NCI-H446 treated with DMSO at 0.1 percent for 48 hours (cell line): ENCODE measurements around the gene CSMD2.
A peak's percentile ranks its signal among the peaks of the same experiment; 100 is the strongest.

ENCODE experiments used
- DNase-seq: peaks from one replicate; lab custom pipeline; 2025; lab: John Stamatoyannopoulos, UW

CSMD2 gene

DNA sequence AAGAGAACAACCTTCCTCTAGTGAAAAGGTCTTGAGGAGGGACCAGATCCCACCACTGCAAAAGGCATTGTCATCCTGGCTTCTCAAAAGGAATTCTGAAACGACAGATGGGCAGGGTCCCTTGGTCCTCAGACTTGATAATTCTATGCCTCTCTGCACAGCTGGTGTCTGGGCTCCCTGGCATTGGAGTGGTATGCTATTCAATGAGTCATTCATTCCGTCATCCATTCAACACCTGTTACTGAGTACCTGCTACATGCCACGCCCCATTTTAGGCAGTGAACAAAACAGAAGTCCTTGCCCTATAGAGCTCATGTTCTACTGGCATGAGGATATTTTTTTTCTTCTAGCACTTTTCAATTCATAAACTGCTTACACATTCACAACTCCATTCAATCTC lies 347.0 kb downstream of the CSMD2 start:
- DNase-seq: no peak

DNA sequence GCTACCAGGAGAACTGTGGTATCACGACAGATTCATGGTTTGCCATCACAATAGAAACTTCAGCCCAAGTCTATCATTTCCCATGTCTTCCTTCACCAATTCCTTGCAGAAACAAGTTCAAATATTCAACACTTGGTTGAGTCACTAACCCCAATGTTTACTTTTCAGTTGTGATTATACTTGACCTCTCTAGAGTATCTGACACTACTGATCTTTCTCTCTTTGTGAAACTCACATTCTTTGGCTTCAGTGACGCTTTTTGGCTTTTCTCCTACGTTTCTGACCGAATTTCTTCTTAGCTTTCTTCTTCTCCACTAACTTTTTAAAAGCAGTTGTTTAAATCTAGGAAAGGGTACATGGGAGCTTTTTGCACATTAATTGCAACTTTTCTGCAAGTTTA lies 350.0 kb downstream of the CSMD2 start:
- DNase-seq: no peak

DNA sequence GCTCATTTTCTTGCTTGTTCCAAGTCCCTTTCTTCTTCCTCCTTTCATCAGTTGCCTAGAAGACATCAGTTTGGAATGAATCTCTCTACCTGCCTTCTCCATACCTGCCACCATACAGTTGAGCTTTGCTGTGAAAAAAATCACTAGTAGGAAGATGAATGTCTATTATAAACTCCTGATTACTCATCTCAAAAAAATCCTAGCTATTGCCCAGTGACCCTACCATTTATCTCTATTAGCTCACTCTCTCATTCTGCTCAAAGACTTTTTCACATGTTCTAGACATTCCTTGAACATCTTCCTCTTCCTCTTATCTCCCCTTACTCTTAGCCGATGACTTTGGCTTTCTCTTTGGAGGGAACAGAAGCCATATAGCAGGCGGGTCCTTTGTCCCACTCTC lies 350.9 kb downstream of the CSMD2 start:
- no peak for DNase-seq

DNA sequence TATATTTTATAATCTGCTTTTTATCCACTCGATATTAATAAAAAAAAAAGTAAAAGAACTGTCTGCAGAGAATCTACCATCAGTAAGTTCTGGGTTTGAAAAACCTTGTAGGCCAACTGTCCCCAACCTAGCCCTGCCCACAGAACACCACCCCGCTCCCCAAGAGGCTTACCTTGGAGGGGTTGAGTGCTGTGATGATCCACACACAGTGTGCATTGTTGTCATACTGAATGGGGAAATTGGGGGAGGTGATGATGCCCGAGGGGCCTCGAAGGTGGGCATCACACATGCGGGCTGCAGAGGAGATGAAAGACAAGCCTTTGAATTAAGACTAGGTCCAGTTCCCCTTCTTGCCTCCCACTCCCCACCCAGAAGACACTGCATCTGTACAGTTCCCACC lies 354.5 kb downstream of the CSMD2 start:
- no peak for DNase-seq

DNA sequence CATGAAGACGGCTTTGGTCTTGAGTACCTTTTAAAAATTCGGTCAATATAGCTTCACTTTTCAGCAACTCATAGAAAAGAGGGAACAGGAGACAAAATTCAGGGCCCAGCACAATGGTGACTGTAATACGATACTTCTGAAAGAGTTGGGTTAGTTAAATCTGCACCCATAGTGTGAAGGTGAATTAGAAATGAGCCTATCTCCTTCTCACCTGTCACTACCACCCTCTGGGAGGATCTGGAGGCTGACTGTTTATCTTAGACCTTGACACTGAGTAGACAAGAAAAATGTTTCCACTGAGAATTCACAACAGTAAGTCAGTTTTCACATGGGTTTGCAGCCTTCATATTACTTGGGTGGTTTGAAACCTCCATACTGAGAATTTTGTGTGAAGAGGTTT lies 359.0 kb downstream of the CSMD2 start:
- DNase-seq: no peak

DNA sequence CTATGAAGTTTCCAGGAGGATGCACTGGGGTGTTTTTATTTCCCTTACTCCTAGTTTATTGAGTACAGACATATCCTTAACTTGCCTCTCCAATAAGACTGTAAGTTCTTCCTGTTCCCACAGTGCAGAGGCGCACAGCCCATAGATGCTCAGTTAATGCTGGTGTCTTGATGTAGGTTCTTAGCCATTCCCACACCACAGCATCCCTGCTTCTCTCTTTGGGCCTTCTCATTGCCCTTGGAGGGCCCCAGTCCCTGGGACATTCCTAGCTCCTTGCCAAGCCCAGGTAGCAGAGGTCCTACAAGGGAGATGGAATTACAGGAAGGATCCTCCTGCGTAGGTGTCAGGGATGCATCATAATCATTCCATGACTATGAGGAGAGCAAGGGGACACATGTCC lies 362.8 kb downstream of the CSMD2 start:
- no peak for DNase-seq

DNA sequence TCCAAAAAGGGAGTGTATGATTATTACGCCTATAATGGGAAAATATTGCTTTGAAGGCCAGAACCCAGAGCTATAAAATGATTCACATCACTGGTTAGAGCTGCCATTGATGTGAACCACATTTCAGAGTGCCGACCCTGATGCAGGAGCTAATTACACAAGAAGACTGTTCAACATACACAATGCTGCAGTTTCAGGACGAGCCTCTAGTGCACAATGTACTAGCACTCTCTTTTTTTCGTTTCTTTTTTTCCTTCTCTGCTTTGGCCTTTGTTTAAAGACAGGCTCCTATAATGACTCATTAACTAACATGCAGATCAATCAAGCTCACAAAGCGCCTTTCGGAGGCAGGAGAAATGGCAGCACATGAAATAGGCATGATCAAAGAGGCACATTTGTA lies 367.2 kb downstream of the CSMD2 start:
- DNase-seq: no peak

DNA sequence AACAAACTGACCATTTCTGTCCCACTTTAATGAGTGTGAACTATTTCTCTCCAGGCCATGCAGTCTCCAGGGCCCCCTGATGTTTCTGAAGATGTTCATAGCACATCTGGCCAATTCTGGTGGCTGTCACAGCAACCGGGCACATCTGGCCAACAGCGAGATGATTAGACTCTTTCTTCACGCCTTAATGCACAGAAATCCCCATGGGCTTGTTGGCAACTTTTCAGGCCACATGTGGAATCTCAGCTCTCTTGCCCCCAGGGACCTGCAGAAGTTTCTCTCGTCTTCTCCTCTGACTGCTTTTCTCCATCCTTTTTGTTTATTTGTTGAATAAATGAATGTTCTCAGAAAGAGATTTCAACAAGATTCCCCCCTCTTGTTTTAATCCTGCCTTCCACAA lies 372.4 kb downstream of the CSMD2 start:
- DNase-seq: no peak

DNA sequence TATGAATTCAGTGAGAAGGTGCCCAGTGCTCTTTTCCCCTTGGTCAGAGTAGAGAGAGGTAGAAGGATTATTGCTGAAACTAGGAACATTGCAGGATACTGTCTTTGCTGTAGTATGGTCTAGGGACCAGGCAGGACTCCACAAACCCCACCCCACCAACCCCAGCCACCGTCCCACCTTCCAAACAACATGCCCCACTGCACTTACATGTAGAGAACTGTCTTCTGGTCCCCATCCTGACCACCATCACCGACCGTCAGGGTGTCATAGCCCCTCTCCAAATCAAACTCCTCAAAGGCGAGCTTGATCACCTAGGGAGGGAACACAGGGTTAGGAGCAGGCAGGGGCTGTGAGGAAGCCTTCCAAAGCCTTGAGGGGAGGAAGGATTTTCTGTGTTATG lies 372.8 kb downstream of the CSMD2 start:
- DNase-seq: no peak

DNA sequence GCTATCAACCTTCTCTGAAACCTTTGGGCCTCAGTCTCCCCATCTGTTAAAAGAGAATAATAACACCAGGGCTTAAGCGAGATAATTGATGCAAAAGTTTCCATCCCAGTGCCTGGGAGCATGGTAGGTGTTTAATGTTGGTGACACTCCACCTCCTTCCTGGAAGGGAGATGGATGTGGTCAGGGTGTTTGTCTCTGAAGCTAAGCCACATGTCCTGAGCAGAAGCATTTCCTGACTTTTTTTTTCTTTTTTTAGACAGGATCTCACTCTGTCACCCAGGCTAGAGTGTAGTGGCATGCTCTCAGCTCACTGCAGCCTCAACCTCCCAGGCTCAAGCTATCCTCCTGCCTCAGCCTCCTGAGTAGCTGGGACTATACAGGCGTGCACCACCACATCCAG lies 373.8 kb downstream of the CSMD2 start:
- DNase-seq: no peak

DNA sequence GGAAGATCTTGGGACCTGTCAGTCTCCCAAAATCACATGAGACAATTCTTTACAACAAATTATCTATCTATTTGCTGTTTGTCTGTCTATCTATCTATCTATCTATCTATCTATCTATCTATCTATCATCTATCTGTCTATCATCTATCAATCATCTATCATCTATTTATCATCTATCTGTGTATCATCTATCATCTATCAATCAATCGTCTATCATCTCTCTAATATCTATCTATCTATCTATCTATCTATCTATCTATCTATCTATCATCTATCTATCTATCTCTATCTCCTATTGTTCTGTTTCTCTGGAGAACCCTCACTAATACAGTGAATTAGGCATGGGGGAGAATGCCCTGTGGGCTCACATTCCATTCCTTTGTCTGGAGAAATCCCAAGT lies 374.5 kb downstream of the CSMD2 start:
- no peak for DNase-seq

DNA sequence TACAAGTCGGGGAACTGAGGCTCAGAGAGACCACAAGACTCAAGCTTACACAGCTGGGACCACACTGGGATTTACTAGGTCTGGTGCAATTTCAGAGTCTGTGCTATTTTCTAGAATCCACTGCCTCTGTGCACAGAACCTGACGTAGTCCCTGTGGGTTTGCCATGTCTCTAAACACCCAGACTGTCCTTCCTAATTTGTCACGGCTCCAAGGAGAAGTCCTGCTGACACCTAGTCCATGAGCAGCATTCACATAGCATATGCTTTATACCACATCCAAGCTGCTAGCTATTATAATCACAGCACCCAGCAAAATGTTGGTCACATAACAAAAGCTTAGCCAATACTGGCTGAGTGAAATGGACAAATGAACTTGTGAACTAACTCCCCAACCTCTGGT lies 380.2 kb downstream of the CSMD2 start:
- no peak for DNase-seq

DNA sequence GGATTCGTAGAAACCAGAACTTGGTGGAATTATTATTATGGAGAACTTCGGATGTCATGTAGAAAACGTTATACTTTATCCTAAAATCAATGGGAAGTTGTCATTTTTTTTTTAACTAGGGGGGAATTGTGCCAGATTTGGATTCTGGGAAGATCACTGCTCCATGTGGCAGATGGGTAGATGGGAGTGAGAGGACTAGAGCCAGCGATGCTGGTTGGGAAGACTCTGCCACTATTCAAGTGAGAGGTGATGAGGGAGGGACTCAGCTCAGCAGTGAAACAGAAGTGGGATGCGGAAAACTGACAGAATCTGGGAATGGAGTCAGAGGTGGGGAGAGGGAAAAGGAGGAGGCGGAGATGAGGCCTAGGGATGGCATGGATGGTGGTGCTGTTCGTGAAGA lies 382.3 kb downstream of the CSMD2 start:
- no peak for DNase-seq

DNA sequence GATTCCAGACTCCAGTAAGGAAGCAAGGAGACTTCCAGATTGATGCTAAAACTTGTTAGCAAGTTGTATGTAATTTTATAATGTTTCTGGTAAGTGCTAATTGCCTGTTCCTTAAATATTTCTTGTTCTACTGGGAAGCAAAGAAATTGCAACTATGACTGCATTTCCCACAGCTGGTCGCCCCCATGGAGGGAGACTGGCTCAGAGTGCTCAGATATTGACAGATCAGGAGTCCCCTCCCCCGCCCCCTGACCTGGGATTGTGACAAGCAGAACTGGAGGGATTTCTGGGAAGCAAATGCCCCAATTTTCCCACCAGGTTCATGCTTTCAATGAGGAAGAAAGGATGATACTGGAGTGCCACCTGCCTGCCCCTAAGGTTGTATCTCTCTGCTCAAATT lies 383.4 kb downstream of the CSMD2 start:
- DNase-seq: no peak

DNA sequence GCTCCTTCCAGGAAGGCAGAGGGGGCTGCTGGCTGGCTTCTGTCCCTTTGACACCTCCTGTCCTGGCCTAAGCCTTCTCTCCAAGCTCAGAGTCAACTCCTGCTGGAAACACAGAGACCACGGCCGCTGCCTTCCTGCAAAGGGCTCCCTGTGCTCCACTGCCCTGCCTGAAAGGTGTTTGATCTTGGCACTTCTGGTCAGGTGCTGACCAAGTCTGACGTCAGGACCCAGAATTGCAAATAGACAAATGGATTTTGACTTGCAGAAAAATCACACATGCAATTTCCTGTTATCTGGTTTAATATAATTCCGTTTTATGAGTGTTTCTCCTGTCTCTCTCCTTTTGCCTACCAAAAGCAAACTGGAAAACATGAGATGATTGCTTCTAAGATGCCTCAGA lies 387.7 kb downstream of the CSMD2 start:
- no peak for DNase-seq

DNA sequence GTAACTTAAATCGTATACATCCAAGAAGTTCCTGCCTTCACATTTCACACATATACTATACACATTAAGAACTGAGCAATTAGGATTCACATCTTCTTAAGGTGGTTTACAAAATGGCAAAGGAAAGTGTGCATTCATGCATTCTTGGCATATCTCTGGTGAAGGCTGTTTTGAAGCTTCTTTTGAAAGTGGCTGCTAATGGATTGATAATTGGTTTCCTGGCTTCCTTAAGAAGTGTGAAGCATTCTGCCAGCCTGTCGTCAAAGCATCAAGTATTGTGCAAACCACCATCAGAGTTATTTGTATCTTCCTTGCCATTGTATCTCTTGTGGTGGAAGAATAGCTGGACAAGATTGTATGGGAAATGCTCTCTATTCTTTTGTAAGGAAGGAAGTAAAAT lies 396.2 kb downstream of the CSMD2 start:
- DNase-seq: no peak

DNA sequence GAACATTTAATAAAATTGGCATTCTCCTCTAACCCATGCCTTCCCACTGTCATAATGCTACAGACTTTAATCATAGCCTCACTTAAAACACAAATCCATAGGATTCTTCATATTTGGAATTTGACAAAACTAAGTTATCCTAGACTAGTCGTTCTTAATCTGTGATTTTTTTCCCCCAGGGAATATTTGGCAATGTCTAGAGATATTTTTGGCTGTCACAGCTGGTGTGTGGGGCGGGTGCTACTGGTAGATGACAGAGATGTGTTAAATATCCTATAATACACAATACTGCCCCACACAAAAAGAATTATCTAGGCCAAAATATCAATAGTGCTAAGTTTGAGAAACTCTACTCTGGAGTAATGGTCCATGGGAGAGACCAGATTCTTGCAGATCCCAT lies 396.9 kb downstream of the CSMD2 start:
- DNase-seq: no peak

DNA sequence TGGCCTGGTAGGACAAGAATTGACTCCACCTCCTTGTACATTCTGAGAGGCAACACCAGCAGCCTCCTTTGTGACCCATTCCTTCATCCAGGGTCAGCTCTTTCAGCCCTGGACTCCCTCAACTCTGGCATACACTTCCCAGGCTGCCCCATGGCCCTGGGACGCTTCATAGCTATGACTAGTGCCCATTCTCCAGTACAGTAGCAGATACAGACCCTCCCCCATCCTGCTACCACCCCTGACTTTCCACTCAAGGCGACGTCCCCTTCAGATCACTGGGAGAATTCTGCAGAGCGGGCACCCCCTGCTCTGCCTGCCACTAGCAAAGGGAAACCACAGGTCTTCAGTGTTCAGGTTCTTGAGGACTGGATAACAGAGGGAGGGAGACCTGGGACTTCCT lies 400.9 kb downstream of the CSMD2 start:
- DNase-seq: no peak

DNA sequence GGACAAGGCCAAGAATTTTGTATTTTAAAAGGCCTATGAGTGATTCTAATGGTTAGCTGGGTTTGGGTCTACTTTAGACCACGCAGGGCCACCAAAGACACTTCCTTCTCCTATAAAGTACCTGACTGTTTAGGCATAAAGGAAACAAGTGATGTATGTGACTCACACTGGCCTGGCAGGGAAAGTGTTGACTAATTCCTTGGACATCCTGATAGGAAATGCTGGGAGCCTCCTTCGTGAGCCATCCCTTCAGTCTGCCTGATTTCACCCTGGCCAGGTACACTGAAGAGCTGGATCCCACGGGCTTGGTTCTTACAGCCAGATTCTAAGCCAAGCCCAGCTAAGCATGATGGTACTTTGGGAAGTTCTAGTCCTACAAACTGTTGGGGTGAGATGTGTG lies 401.6 kb downstream of the CSMD2 start:
- DNase-seq: no peak

DNA sequence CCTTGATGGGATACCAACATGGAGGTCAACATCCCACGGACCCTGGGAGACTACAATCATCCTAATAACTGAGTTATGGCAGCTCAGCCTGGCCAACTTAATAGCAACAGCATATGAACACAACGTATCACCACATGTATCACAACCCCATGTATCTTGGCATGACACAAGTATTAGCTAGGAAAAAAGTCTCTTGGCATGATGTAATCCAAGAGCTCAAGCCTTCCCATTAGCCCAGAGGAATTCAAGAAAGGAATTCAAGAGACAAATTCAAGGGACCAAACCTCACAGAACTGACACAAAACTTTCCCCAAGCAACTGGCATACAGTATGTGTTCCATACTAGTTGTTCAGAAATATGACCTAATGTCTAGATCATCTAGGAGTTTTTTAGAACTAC lies 402.1 kb downstream of the CSMD2 start:
- DNase-seq: no peak

DNA sequence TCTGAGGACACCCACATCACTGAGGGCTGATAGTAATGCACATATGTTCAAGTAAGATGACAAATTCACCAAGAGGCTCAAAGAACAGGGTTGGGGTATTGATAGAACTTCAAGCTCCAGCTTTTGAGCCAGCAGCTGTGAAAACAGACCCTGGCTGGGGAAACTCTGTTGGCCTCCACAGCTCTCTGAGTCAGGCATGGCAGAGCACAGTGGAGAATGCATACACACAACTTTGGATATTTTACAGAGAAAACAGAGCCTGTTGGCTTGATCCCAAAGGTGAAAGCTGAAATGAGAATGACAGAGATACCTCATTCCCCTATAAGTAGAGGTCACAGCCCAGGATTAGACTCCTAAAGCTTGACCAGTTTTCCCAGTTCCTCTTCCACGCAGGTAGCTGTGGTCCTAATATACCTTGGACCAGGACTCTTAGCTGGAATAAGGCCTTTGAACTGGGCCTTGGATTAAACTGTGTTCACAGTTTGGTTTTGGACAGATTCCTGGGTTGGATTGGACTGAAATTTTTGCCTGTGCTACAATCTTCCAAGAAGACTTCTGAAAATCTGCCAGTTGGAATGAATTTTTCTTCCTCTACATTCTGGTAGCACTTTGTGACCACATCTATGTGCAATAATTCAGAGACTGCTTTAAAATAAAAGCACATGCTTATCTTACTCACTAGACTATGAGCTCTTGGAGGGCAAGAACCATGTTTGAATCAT lies 402.8 kb downstream of the CSMD2 start:
- DNase-seq: no peak

DNA sequence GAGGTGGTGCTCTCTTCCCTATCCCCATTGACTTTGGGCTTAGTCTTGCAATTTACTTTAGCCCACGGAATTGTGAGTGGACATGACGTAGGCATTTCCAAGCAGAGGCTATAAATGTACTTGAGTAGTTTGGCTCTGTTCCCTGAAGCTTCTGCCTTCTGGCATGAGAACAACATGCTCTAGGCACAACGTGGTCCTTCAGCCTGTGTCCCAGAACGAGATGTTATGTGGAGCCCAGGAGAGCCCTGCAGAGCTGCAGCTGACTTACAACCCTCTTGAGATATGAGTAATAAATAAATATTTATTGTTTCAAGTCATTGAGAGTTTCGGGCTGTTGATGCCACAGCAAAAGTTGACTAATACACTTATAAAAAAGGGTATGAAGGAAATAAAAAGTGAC lies 406.3 kb downstream of the CSMD2 start:
- DNase-seq: peak; percentile 30

DNA sequence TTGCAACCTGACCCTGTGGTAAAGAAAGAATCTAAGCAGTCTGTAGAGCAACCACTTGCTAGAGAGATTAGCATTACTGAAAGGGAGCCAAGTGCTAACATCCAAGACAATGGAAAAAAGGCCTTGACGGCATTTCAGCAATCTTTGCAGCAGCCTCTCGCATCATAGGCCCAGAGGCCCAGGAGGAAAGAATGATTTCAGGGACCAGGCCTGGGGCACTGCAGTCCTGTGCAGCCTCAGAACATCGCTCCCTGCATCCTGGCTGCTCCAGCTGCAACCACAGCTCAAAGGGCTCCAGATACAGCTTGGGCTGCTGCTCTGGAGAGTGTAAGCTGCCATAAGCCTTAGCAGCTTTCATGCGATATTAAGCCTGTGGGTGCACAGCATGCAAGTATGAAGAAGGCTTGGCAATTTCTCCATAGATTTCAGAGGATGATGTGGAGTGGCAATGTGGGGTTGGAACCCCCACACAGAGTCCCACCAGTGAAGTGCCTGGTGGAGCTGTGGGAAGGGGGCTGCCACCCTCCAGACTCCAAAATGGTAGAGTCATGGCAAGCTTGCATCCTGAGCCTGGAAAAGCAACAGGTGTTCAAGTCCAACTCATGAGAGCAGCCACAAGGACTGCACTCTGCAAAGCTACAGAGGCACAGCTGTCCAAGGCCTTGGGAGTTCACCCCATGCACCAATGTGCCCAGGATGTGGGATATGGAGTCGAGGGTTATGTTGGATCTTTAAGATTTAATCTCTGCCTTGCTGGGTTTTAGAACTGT lies 411.8 kb downstream of the CSMD2 start:
- no peak for DNase-seq

DNA sequence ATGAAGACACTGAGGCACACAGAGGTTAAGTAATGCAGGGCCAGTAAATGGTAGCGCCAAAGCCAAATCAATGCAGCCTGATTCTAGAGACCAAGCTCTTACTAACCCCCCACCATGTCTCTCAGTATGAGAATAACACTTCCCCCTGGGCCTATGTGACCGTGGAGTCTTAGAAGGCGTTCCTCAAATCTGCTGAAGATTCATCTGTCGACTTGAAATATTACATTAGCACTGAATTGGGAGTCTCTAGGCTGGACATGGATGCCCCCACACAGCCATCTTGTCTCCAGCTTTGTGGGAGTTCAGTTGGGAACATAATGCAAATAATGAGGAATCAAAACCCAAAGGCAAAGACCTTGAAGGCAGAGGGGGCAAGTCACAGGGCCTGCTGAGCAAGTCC lies 419.1 kb downstream of the CSMD2 start:
- DNase-seq: no peak
